ENCODE results near the gene TCERG1. TPM values are rescaled to one million over a fixed set of nuclear protein-coding genes. Genes with fewer than 3 reads are reported as not detected.

TCERG1 gene
- total RNA-seq, 1 experiment from 2014 or later, result 83.5 TPM

GRCh38 chr5:146560205-146560812, 113.2 kb downstream of the TCERG1 start (continued):
- TF ChIP-seq, protein P1, sequence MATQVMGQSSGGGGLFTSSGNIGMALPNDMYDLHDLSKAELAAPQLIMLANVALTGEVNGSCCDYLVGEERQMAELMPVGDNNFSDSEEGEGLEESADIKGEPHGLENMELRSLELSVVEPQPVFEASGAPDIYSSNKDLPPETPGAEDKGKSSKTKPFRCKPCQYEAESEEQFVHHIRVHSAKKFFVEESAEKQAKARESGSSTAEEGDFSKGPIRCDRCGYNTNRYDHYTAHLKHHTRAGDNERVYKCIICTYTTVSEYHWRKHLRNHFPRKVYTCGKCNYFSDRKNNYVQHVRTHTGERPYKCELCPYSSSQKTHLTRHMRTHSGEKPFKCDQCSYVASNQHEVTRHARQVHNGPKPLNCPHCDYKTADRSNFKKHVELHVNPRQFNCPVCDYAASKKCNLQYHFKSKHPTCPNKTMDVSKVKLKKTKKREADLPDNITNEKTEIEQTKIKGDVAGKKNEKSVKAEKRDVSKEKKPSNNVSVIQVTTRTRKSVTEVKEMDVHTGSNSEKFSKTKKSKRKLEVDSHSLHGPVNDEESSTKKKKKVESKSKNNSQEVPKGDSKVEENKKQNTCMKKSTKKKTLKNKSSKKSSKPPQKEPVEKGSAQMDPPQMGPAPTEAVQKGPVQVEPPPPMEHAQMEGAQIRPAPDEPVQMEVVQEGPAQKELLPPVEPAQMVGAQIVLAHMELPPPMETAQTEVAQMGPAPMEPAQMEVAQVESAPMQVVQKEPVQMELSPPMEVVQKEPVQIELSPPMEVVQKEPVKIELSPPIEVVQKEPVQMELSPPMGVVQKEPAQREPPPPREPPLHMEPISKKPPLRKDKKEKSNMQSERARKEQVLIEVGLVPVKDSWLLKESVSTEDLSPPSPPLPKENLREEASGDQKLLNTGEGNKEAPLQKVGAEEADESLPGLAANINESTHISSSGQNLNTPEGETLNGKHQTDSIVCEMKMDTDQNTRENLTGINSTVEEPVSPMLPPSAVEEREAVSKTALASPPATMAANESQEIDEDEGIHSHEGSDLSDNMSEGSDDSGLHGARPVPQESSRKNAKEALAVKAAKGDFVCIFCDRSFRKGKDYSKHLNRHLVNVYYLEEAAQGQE (IDR thresholded peaks at IDR 0.05; ENCODE audit: low read depth), result no peak

Other genes starting within 250 kb of the TCERG1 start
- gene RBM27, start 243.7 kb upstream of the TCERG1 start, total RNA-seq (2021; ENCODE audit: unreplicated experiment), result 15.2 TPM
- gene POU4F3, start 108.5 kb upstream of the TCERG1 start, total RNA-seq (2021; ENCODE audit: unreplicated experiment), result 0.15 TPM
- not detected for gene GPR151, start 68.9 kb downstream of the TCERG1 start, total RNA-seq (2021; ENCODE audit: unreplicated experiment)

Data from HCT116 (cell line).